ENCODE measurements around the gene MUSTN1. TPM values are rescaled to one million over a fixed set of nuclear protein-coding genes. Genes with fewer than 3 reads are reported as not detected.

MUSTN1 gene
- total RNA-seq, 1 donor from 2014 or later: 3.5 TPM

- Mint-ChIP-seq H3K4me1 (ENCODE audit: low read depth, unreplicated experiment) (peaks cover 23% of the 10 kb centered on the region), H3K27me3 (ENCODE audit: unreplicated experiment) (peaks cover 6% of the 10 kb centered on the region), H3K27ac (ENCODE audit: unreplicated experiment) (peak overlapping the region; percentile 91), H3K4me3 (ENCODE audit: unreplicated experiment) (no peak overlapping the region), H3K9me3 (ENCODE audit: unreplicated experiment) (peaks cover 2% of the 10 kb centered on the region), H3K36me3 (ENCODE audit: unreplicated experiment) (no peaks in the 10 kb centered on the region)
- DNase-seq: no peak
- TF ChIP-seq CTCF (IDR thresholded peaks at IDR 0.05; ENCODE audit: partially characterized antibody, unreplicated experiment): peak; percentile 43
These were observed 11.0 kb upstream of the MUSTN1 start for GRCh38 chr3:52845691-52846431.

DNA sequence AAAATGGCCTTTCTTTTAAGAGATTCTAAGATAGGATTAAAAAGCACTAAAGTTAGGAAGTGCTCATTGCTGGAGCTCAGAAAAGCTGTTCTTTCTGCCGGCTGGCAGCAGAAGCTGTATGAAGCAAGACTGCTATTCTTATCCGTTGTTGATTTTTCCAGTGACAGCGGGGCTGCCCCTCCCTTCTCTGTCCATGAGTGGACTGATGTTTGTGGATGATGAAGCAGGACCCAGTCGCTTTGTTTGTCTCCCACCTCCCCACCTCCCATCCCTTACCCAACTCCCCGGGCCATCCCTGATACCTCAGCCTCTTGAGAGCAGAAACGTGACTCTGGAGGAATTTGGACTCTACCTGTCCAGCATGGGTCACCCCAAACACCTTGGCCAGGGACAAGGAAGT is 10.3 kb upstream of the MUSTN1 start:
- Mint-ChIP-seq H3K9me3 (ENCODE audit: unreplicated experiment) (peaks cover 2% of the 10 kb centered on the region), H3K36me3 (ENCODE audit: unreplicated experiment) (no peaks in the 10 kb centered on the region), H3K27ac (ENCODE audit: unreplicated experiment) (peak overlapping the region; percentile 5), H3K4me3 (ENCODE audit: unreplicated experiment) (no peak overlapping the region), H3K27me3 (ENCODE audit: unreplicated experiment) (peaks cover 6% of the 10 kb centered on the region), H3K4me1 (ENCODE audit: low read depth, unreplicated experiment) (peaks cover 23% of the 10 kb centered on the region)
- no peak for TF ChIP-seq CTCF (IDR thresholded peaks at IDR 0.05; ENCODE audit: partially characterized antibody, unreplicated experiment)
- no peak for DNase-seq

DNA sequence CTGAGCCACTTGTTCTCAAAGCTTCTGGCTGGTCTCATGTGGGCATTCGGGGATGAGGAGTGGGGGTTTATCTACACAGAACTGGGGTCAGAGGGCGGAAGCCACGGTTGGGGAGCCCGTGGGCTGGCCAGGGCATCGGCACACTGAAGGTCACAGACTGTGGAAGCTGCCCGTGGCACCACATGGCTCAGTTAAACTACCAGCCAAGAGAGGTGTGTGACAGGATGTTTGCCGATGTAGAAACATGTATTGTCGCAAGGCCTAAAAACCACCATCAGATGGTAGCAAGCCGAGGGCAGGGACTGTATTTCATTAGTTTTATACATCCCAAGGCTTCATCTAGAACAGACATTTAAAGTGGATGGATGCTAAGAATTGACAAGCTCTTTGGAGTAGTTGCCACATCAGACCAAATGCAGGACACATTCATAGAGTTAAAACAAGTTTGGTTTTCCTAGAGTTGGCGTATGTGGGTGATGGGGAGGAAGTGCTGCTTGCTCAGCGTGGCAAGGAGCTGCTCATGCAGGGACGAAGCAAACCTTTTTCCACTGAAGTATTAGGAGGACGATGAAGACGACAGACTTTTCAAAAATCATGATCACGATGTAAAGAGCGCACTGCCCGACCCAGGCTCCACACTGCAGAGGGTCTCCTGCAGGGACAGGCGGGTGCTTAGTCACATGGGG is 9.6 kb upstream of the MUSTN1 start:
- no peaks in the 10 kb centered on the region for H3K36me3 Mint-ChIP-seq (ENCODE audit: unreplicated experiment)
- peaks cover 2% of the 10 kb centered on the region for H3K9me3 Mint-ChIP-seq (ENCODE audit: unreplicated experiment)
- peaks cover 6% of the 10 kb centered on the region for H3K27me3 Mint-ChIP-seq (ENCODE audit: unreplicated experiment)
- no peak for DNase-seq
- peak overlapping the region; percentile 64 for H3K27ac Mint-ChIP-seq (ENCODE audit: unreplicated experiment)
- peak overlapping the region; percentile 63 for H3K4me3 Mint-ChIP-seq (ENCODE audit: unreplicated experiment)
- H3K4me1 Mint-ChIP-seq (ENCODE audit: low read depth, unreplicated experiment): peaks cover 23% of the 10 kb centered on the region
- TF ChIP-seq CTCF (IDR thresholded peaks at IDR 0.05; ENCODE audit: partially characterized antibody, unreplicated experiment): no peak

GRCh38 chr3:52843881-52844280 is 9.1 kb upstream of the MUSTN1 start:
- no peak overlapping the region for H3K27ac Mint-ChIP-seq (ENCODE audit: unreplicated experiment)

More at GRCh38 chr3:52843881-52844280, 9.1 kb upstream of the MUSTN1 start:
- Mint-ChIP-seq H3K27me3 (ENCODE audit: unreplicated experiment) (peaks cover 6% of the 10 kb centered on the region), H3K9me3 (ENCODE audit: unreplicated experiment) (peaks cover 2% of the 10 kb centered on the region), H3K4me1 (ENCODE audit: low read depth, unreplicated experiment) (peaks cover 23% of the 10 kb centered on the region), H3K36me3 (ENCODE audit: unreplicated experiment) (no peaks in the 10 kb centered on the region), H3K4me3 (ENCODE audit: unreplicated experiment) (no peak overlapping the region)
- DNase-seq: no peak
- TF ChIP-seq CTCF (IDR thresholded peaks at IDR 0.05; ENCODE audit: partially characterized antibody, unreplicated experiment): no peak
